Measurements from ENCODE around the gene RECQL.
"Not testable (repeated sequence)": the region's sequence is repeated elsewhere in the genome, so short reads cannot be mapped to it uniquely, and the experiment has no call there.

RECQL gene

GRCh38 chr12:21428241-21428640 lies 73.2 kb downstream of the RECQL start:
- no peak for DNase-seq (ENCODE audit: low spot score)

GRCh38 chr12:21419009-21419699 lies 82.3 kb downstream of the RECQL start:
- not testable (repeated sequence) for DNase-seq (ENCODE audit: low spot score)

Measured in NAMALWA (cell line).